DMS79 treated with DMSO at 0.1 percent for 48 hours (cell line): ENCODE results near the gene TCAP.

Experiments
- DNase-seq: peaks from one replicate; lab custom pipeline; 2025; lab: John Stamatoyannopoulos, UW

Gene TCAP

DNA sequence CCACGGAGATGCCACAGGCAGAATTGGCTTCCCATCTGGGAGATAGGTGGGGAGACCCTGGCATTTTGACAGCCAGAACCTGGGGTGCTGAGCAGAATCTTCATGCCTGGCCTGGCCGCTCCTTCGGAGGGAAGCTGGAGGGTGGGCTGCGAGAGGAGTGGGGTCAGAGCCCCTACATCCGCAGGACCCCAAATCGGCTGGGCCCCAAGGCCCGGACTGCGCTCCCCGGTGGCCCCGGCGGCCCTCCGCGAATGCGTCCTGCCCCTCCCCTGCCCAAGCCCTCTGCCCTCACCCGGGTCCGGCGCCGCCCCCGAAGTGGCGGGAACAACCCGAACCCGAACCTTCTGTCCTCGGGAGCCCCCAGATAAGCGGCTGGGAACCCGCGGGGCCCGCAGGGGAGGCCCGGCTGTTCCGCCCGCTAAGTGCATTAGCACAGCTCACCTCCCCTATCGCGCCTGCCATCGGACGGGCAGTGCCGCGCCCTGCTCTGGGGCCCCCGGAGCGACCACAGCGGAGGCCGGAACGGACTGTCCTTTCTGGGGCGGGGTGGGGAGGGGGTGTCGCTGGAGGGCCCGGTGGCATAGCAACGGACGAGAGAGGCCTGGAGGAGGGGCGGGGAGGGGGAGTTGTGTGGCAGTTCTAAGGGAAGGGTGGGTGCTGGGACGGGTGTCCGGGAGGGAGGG is 2.3 kb downstream of the TCAP start:
- no peak for DNase-seq

DNA sequence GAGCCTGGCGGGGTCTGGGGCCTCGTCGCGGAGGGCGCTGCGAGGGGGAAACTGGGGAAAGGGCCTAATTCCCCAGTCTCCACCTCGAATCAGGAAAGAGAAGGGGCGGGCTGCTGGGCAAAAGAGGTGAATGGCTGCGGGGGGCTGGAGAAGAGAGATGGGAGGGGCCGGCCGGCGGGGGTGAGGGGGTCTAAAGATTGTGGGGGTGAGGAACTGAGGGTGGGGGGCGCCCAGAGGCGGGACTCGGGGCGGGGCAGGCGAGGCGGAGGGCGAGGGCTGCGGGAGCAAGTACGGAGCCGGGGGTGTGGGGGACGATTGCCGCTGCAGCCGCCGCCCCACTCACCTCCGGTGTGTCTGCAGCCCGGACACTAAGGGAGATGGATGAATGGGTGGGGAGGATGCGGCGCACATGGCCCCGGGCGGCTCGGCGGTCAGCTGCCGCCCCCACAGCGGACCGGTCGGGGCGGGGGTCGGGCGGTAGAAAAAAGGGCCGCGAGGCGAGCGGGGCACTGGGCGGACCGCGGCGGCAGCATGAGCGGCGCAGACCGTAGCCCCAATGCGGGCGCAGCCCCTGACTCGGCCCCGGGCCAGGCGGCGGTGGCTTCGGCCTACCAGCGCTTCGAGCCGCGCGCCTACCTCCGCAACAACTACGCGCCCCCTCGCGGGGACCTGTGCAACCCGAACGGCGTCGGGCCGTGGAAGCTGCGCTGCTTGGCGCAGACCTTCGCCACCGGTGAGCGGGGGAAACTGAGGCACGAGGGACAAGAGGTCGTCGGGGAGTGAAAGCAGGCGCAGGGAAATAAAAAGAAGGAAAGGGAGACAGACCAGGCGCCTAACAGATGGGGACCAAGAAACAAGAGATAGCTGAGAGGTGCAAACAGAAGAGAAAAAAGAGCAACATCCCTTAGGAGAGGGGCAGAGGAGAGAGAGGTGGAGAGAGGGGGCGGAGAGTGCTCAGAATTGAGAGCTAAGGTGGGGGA is 3.1 kb downstream of the TCAP start, which contains the start of gene PNMT:
Gene PNMT (plus strand): TSS at position 509 of the 980 bp plus-strand sequence. CDS start 23 bp downstream, at position 532.
- peak; percentile 42 for DNase-seq

DNA sequence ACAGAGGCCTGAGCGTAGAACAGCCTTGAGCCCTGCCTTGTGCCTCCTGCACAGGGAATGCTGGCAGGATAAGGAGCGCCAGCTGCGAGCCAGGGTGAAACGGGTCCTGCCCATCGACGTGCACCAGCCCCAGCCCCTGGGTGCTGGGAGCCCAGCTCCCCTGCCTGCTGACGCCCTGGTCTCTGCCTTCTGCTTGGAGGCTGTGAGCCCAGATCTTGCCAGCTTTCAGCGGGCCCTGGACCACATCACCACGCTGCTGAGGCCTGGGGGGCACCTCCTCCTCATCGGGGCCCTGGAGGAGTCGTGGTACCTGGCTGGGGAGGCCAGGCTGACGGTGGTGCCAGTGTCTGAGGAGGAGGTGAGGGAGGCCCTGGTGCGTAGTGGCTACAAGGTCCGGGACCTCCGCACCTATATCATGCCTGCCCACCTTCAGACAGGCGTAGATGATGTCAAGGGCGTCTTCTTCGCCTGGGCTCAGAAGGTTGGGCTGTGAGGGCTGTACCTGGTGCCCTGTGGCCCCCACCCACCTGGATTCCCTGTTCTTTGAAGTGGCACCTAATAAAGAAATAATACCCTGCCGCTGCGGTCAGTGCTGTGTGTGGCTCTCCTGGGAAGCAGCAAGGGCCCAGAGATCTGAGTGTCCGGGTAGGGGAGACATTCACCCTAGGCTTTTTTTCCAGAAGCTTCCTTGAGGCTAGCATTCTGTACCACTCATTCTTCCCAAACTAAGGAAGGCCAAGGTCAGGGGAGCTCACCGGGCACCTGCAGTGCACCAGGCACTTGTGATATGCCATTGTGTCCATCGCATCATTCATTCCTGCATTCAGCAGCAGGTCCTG is 5.0 kb downstream of the TCAP start:
- no peak for DNase-seq

DNA sequence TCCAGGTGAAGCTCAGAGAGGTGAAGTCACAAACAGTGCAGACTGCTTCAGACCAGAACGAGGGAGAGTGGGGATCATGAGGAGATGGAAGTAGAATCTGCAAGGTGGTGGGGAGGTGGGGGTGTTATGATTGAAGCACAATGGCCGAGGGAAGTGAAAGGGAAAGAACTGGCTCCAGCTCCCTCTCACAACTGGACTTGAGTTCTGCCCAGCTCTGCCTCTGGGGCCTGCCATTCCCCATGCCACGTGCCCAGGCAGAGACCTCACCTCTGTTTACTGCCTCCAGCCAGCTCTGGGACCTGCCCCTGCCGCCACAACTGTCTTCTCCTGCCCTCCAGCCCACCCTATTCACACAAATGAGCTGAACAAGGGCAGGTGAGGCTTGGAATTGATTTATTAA is 5.6 kb downstream of the TCAP start:
- no peak for DNase-seq

DNA sequence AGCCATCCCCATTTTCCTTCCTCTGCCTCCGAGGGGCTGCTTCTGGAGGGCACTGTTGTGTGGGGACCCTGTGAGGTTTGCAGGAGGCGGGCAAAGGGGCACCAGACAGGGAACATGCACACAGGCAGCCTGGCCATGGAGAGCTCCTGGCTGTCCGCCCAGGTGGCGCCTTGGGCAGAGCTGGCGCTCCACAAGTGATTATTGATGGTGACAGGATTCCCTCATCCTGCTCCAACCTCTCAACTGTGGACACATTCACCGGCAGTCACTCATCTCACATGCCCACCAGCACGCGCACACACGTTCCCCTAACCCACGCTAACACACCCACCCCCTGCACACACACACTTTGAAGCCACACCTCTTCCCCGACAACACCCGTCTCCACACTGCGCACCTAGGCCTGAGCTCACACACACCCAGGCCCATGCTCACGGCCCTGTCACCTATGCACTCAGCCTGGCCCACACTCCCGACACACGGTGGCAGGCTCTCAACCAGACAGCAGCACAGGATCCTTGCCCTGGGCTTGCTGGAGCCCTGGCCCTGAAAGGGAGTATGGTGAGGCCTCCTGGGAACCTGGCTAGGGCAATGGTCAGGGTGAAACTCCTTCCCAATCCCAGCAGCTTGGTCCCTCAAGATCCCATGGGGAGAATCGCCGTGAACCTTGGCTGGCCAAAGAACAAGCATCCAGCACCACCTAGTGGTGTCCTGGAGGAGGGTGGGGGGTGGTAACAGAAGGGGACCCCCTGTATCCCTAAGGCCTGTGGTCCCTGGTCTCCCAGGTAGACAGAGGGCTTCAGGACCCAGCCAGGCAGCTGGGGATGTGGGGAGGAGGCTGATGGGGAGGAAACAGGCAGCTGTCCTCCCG is 6.7 kb downstream of the TCAP start:
- DNase-seq, result no peak

DNA sequence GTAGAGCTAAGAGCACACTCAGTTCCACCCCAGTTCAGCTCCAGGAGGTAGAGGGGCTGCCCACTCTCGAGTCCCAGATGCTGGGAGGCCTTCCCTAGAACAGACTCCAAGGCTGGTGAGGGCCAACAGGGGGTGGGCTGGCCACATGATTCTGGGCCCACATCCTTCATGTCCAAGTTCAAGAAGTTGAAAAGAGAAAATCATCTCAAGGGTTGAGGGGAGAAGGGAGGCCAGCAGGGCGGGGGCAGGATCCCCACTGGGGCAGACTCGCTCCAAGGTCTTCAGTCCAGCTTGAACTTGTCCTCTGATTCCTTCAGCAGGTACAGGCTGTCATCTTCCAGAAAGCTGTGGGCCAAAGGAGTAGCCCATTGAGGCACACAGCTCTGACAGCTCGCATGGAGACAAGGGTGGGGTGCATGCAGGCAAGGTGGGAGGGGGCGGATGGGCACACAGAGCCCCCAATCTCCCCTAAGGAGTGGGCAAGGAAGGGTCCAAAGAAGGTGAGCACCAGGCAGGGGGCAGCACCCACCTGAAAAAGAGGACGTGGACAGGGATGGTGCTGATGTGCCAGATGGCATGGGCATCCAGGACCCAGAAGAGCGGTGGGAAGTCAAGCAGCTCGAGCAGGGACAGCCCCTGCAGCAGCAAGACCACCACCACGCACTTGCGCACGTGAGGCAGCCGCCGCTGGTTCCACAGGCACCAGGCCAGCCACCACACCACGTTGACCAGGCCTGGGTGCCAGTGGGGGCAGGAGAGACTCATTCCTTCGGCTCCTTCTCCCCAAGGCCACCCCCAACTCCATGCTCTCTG is 7.6 kb downstream of the TCAP start:
- no peak for DNase-seq

DNA sequence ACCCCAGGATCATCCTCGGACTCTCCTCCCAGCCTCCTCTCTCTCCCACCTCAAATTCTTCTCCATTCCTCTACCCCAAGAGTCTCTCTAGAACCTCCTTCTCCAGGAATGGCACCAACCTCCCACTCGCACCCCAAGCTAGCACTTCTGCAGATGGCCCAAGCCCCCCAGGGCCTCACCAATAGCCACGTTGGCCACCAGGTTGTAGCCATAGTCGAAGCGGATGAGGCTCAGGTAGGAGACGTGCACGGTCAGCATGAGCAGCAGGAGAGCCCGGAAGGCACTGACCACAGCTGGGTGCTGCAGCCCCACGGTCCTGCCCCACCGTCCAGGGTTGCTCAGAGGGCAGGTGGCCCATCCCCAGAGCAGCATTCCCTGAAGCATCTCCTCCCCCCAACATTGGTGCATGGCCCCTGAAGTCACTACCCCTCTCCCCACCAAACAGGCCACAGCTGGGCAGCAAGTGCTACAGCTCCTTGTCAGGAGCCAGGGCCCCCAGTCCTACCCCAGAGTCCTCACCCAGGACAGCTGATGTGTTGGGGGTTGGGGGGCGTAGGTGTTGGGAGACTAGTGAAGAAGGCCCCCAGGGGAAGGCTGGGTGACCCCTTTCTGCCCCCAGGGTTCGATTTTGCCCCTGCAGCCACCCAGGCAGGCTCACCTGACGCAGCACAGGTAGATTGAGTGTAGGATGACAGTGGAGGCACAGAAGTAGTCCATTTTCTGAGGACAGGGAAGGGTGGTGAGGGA is 8.4 kb downstream of the TCAP start:
- DNase-seq, result no peak

DNA sequence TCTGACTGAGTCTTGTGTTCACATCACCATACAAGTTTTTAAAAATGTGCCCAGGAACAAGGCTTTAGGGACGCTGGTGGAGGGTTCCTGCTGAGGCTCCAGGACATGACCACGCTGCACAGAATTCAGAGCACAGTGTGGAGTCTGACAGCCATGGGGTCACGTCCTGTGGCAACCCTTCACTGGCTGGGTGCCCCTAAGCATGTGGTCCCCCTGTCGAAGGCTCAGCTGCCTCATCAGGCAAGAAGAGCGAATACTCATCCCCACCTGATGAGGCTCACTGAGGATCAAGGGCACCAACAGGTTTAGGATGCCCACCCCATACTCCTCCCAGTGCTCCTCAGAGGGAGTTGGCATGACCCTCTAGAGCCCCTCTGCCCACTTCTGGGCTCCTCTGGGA is 9.0 kb downstream of the TCAP start:
- DNase-seq, result no peak

DNA sequence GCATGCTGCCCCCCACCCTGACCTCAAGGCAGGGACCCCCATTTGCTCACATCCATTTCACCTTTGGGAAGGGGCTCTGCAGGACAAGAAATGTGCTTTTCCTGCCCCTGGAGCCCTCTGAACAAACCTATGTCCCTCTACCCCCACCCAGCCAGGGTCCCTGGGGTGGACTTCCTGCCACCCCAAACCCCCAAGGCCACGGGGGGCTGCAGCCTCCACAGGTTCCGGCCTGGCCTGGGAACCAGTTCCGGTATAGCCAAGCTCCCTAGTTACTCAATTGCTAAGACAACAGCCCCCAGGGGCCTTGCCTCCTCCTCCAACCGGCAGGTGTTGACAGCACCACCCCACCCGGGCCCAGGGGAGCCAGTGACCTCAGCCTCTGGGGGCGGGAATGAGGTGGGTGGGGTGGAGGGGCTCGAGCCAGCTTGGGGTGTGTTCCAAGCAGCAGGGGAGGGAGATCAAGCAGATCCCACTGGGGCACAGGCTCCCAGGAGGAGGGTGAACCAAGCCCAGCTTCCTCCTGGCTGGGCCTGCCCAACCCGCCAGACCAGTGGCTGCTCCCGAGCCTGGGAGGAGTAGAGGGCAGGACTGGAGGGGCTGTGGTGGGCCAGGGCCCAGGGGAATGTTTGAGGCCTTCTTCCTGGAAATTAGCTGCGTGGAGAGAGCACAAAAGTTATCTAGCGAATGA is 9.7 kb downstream of the TCAP start:
- no peak for DNase-seq

DNA sequence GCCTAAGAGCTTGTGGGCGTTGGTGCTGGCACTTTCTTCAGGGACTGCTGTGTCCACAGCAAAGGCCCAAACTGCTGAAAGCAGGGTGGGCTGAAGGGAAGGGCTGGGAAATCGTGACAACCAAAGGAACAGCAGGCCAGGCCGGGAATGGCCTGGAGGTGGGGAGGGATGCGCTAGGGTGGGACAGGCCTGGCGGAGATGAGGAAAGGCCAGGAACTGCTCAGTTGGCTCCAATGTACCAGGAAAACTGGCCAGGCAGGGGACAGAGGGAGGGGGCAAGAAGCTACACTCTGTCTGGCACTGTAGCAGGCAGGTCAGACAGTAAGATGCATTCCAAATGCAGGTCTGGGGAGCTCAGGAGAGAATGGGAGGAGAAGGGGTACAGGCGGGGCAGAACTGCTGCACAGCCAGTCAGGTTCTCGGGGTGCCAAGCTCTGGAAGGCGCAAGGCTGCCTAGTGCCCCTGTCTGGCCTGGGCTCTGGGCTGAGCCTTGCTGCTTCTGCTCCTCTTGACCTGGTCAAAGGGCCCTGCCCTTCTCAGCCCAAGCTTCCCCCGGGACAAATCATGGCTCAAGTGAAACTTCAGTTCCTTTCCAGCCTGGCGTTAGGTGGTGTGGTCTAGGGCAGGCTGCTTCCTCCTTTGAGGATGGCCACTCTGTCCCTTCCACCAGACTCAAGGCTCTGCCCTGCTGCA is 10.4 kb downstream of the TCAP start:
- DNase-seq, result no peak

DNA sequence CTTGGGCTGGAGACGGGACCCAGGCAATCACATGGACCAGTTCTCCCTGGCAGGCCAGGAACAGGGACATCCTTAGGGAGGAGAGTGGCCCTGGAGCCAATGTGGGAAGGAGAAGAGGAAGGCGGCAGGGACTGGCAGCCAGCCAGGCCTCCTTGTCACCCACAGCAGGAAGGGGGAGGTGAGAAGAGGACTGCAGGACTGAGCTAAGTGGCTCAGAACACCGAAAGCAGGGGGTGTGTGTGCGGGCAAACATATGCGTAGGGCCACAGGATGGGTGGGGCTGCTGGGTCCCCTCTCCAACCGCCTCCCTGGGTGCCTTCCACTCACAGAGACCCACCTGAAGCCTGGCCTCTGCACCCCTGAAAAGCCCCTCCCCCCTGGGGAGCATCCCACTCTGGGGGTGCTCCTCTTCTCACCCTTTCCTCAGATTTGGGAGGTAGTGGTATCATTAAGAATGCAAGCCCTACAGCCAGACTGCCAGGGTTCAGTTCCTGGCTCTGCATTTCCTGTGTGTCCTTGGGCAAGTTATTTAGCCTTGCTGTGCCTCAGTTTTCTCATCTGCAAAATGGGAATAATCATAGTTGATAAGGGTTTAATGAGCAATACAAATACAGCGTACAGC is 11.2 kb downstream of the TCAP start:
- peak; percentile 73 for DNase-seq

DNA sequence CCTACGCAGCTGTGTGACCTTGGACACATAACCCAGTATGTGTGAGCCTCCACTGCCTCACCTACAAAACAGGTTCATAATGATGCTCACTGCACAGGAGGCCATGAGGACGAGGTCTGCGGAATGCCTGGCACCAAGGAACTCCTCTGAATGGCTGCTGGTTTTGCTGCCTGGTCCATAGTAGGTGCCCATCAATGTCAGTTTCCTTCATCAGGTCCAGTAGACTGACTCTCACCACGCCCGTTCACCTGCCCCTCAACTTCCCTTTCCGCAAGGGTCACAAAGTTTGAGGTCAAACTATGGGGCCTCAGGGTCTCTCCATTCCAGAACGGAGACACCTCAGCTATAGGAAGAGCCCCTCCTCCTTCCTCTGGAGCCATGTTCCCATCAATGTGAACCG is 11.9 kb downstream of the TCAP start:
- DNase-seq, result no peak

DNA sequence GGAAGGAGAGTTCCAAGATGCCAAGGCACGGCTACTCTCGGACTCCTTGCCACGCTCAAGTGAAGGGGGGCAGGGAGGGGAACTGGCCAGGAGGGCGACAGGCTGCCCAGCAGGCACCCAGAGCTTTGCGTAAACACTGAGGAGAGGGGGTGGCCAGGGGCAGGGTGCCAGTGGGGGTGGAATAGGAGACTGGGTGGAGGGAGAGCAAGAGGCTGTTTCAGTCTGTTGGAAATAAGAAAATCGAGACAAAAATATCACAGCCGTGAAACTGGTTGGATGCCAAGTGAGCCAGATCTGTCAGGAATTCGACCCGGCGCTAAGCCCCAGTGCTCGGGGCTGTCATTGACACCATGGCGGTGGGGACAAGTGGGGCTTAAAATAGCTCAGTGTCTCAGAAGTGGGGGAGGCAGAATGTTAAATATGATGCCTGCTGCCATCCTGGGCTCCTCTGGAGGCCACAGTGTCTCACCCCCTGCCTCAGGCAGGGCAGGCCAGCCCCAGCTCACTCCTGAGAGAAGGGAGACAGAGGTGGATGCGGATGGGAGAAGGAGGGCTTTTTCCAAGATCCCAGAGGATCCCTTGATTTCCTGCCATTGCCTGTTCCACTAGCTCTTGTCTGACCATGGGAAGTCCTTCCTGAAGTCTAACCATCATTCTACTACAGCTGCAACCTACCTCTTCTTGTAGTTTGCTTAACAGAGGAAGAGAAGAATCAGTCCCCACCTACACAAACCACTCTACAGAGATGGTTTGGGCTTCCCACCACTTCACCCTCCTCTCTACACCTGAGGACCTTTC is 12.6 kb downstream of the TCAP start:
- DNase-seq, result peak; percentile 65

DNA sequence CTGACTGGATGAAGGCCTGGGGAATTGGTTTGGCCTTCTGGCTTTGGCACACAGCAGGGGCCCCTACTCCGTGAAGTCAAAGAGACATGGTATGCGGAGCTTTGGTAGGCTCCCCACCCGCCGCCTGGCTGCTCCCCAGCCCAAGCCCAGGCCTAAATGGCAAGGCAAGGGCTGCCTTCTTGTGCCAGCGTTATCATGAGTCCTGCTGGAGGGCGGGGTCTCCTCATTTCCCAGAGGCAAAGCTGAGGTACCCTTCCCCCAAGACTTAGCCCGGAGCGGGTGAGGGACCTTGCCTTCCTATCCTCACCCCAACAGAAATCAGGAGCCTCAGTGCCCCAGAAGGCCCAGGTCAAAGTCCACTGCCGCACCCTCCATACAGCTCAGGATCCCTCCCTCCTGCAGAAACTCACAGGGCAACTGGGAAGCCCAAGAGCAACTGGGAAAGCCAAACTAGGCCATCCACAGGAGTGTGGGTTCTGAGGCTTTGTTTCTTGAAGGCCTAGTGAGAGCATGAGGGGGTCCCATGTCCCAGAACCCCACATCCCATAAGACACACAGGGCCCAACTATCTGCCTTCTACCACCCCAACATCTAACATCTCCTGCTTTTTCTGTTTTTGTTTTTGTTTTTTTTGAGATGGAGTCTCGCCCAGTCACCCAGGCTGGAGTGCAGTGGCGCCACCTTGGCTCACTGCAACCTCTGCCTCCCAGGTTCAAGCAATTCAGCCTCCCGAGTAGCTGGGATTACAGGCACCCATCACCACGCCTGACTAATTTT is 13.4 kb downstream of the TCAP start:
- DNase-seq, result no peak

DNA sequence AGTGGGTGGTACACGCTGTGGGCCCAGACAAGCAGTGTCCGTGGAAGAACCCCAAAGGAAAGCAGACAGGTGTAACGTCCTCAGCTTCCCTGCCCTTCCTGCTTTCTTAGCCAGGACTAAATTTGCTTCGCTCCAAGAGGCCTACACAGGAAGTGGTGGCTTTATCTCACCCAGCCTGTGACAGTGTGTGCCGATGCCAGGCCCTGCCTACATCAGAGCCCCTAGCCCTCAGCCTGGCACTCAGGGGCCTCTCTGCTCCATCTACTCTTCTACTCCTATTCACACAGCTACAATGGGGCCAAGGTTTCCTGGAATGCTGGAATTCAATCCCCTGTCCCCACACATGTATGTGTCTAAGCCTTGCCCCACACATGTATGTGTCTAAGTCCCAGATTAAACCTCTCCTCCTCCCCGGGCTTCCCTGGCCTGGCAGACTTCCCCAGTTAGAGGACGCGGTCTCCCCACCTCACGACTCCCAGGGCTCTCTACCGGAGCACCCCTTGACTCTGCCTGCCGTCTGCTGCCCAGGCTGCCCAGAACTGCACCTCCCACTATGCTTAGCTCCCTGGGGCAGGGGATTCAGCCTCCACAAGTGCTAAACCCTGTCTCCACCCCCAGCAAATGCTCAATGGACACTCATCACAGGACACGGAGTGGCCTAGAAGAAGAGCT is 14.5 kb downstream of the TCAP start:
- no peak for DNase-seq
